Activated naive CD8-positive, alpha-beta T cell treated with anti-CD3 and anti-CD28 coated beads, Interleukin-2, amount 50 U/mL, for 24 hours (primary cell): Measurements from ENCODE around the gene CENPX.
"Not testable (repeated sequence)": the region's sequence is repeated elsewhere in the genome, so short reads cannot be mapped to it uniquely, and the experiment has no call there.

Source experiments
- ATAC-seq: fragments of 150-1000 bp; cut with Tn5 transposase; one replicate; pipeline ENCODE4 v1.10.0; 2021
- DNase-seq: peaks from one replicate; pipeline ENCODE4 v3.0.0; 2021
- H3K27ac Mint-ChIP-seq: one replicate; pipeline ENCODE4 v1.8.0; 2021; ENCODE audit warnings: mild to moderate bottlenecking, mixed read lengths
- H3K27me3 Mint-ChIP-seq: one replicate; pipeline ENCODE4 v1.8.0; 2021; ENCODE audit warnings: mixed read lengths
- H3K36me3 Mint-ChIP-seq: one replicate; pipeline ENCODE4 v1.8.0; 2021; ENCODE audit warnings: low read depth, mixed read lengths
- H3K4me1 Mint-ChIP-seq: one replicate; pipeline ENCODE4 v1.8.0; 2021; ENCODE audit warnings: mixed read lengths
- H3K4me3 Mint-ChIP-seq: one replicate; pipeline ENCODE4 v1.8.0; 2021; ENCODE audit warnings: mild to moderate bottlenecking, moderate library complexity, mixed read lengths
- H3K9me3 Mint-ChIP-seq: one replicate; pipeline ENCODE4 v1.8.0; 2021; ENCODE audit warnings: mixed read lengths

CENPX gene

GRCh38 chr17:82050152-82050760, 27.6 kb upstream of the CENPX start:
- no peak for ATAC-seq
- Mint-ChIP-seq H3K4me3 (peak overlapping the region; percentile 77), H3K27ac (no peak overlapping the region)

GRCh38 chr17:82049521-82049971, 26.9 kb upstream of the CENPX start:
- Mint-ChIP-seq H3K9me3 (no peaks in the 10 kb centered on the region), H3K36me3 (no peaks in the 10 kb centered on the region), H3K4me1 (peaks cover 18% of the 10 kb centered on the region), H3K27me3 (no peaks in the 10 kb centered on the region), H3K27ac (no peak overlapping the region), H3K4me3 (no peak overlapping the region)
- ATAC-seq: no peak
- no peak for DNase-seq

More at GRCh38 chr17:82050152-82050760, 27.6 kb upstream of the CENPX start:
- Mint-ChIP-seq H3K27me3 (no peaks in the 10 kb centered on the region), H3K4me1 (peaks cover 18% of the 10 kb centered on the region), H3K36me3 (no peaks in the 10 kb centered on the region), H3K9me3 (no peaks in the 10 kb centered on the region)
- no peak for DNase-seq

- Mint-ChIP-seq H3K9me3 (no peaks in the 10 kb centered on the region), H3K36me3 (no peaks in the 10 kb centered on the region), H3K4me1 (peaks cover 18% of the 10 kb centered on the region), H3K4me3 (no peak overlapping the region), H3K27me3 (no peaks in the 10 kb centered on the region), H3K27ac (no peak overlapping the region)
- ATAC-seq (no peak), DNase-seq (no peak)
Observed at GRCh38 chr17:82049106-82049505, 26.4 kb upstream of the CENPX start.

- Mint-ChIP-seq H3K27ac (no peak overlapping the region), H3K4me1 (peaks cover 16% of the 10 kb centered on the region), H3K9me3 (no peaks in the 10 kb centered on the region), H3K36me3 (no peaks in the 10 kb centered on the region), H3K27me3 (no peaks in the 10 kb centered on the region), H3K4me3 (no peak overlapping the region)
- no peak for ATAC-seq
- DNase-seq: no peak
Observed at GRCh38 chr17:82048571-82048971, 25.9 kb upstream of the CENPX start.

GRCh38 chr17:82047914-82048570, 25.4 kb upstream of the CENPX start:
- no peaks in the 10 kb centered on the region for H3K36me3 Mint-ChIP-seq
- ATAC-seq: no peak
- DNase-seq: no peak
- peaks cover 11% of the 10 kb centered on the region for H3K4me1 Mint-ChIP-seq
- no peak overlapping the region for H3K27ac Mint-ChIP-seq
- H3K4me3 Mint-ChIP-seq: no peak overlapping the region
- no peaks in the 10 kb centered on the region for H3K9me3 Mint-ChIP-seq
- H3K27me3 Mint-ChIP-seq: no peaks in the 10 kb centered on the region

- ATAC-seq: no peak
Observed at GRCh38 chr17:82047379-82047778, 24.7 kb upstream of the CENPX start.

GRCh38 chr17:82046903-82047302, 24.2 kb upstream of the CENPX start:
- H3K4me3 Mint-ChIP-seq: no peak overlapping the region
- no peaks in the 10 kb centered on the region for H3K9me3 Mint-ChIP-seq
- no peak for DNase-seq
- no peak overlapping the region for H3K27ac Mint-ChIP-seq
- peaks cover 7% of the 10 kb centered on the region for H3K4me1 Mint-ChIP-seq
- no peak for ATAC-seq
- no peaks in the 10 kb centered on the region for H3K27me3 Mint-ChIP-seq
- no peaks in the 10 kb centered on the region for H3K36me3 Mint-ChIP-seq

More at GRCh38 chr17:82047379-82047778, 24.7 kb upstream of the CENPX start:
- no peak for DNase-seq
- Mint-ChIP-seq H3K36me3 (no peaks in the 10 kb centered on the region), H3K9me3 (no peaks in the 10 kb centered on the region), H3K4me3 (no peak overlapping the region), H3K4me1 (peaks cover 7% of the 10 kb centered on the region), H3K27me3 (no peaks in the 10 kb centered on the region), H3K27ac (no peak overlapping the region)

- Mint-ChIP-seq H3K36me3 (no peaks in the 10 kb centered on the region), H3K27ac (no peak overlapping the region), H3K4me1 (peaks cover 7% of the 10 kb centered on the region), H3K27me3 (no peaks in the 10 kb centered on the region), H3K9me3 (no peaks in the 10 kb centered on the region), H3K4me3 (no peak overlapping the region)
- ATAC-seq (no peak), DNase-seq (no peak)
Observed at GRCh38 chr17:82045936-82046484, 23.3 kb upstream of the CENPX start.

- Mint-ChIP-seq H3K27ac (no peak overlapping the region), H3K9me3 (no peaks in the 10 kb centered on the region), H3K4me1 (peaks cover 4% of the 10 kb centered on the region), H3K27me3 (no peaks in the 10 kb centered on the region), H3K36me3 (no peaks in the 10 kb centered on the region), H3K4me3 (no peak overlapping the region)
- no peak for ATAC-seq
- DNase-seq: no peak
Observed at GRCh38 chr17:82043507-82043906, 20.8 kb upstream of the CENPX start.

GRCh38 chr17:82042649-82043048, 20.0 kb upstream of the CENPX start:
- ATAC-seq (no peak), DNase-seq (no peak)
- Mint-ChIP-seq H3K27me3 (no peaks in the 10 kb centered on the region), H3K27ac (no peak overlapping the region), H3K9me3 (no peaks in the 10 kb centered on the region), H3K4me3 (no peak overlapping the region), H3K4me1 (peaks cover 9% of the 10 kb centered on the region), H3K36me3 (no peaks in the 10 kb centered on the region)

- Mint-ChIP-seq H3K4me3 (no peak overlapping the region), H3K27me3 (no peaks in the 10 kb centered on the region), H3K36me3 (no peaks in the 10 kb centered on the region), H3K9me3 (no peaks in the 10 kb centered on the region), H3K4me1 (peaks cover 12% of the 10 kb centered on the region), H3K27ac (no peak overlapping the region)
- ATAC-seq (no peak), DNase-seq (no peak)
Observed at GRCh38 chr17:82041144-82041814, 18.6 kb upstream of the CENPX start.

- H3K4me3 Mint-ChIP-seq: no peak overlapping the region
- no peak overlapping the region for H3K27ac Mint-ChIP-seq
- ATAC-seq (no peak), DNase-seq (no peak)
- H3K36me3 Mint-ChIP-seq: peaks cover 5% of the 10 kb centered on the region
- peaks cover 22% of the 10 kb centered on the region for H3K4me1 Mint-ChIP-seq
- H3K27me3 Mint-ChIP-seq: no peaks in the 10 kb centered on the region
- no peaks in the 10 kb centered on the region for H3K9me3 Mint-ChIP-seq
Observed at GRCh38 chr17:82039695-82040299, 17.1 kb upstream of the CENPX start.

- not testable (repeated sequence) for H3K9me3 Mint-ChIP-seq, H3K27me3 Mint-ChIP-seq, DNase-seq, ATAC-seq, H3K4me3 Mint-ChIP-seq, H3K27ac Mint-ChIP-seq, H3K36me3 Mint-ChIP-seq
- H3K4me1 Mint-ChIP-seq: peaks cover 22% of the 10 kb centered on the region
Observed at GRCh38 chr17:82038796-82039409, 16.2 kb upstream of the CENPX start.

- Mint-ChIP-seq H3K4me1 (peaks cover 23% of the 10 kb centered on the region), H3K36me3 (peaks cover 5% of the 10 kb centered on the region), H3K4me3 (peak overlapping the region; percentile 78), H3K27ac (peak overlapping the region; percentile 80), H3K9me3 (no peaks in the 10 kb centered on the region), H3K27me3 (no peaks in the 10 kb centered on the region)
- no peak for ATAC-seq
- no peak for DNase-seq
Observed at GRCh38 chr17:82037889-82038195, 15.2 kb upstream of the CENPX start.
